ENCODE measurements around the gene CCDC17.

CCDC17 gene

DNA sequence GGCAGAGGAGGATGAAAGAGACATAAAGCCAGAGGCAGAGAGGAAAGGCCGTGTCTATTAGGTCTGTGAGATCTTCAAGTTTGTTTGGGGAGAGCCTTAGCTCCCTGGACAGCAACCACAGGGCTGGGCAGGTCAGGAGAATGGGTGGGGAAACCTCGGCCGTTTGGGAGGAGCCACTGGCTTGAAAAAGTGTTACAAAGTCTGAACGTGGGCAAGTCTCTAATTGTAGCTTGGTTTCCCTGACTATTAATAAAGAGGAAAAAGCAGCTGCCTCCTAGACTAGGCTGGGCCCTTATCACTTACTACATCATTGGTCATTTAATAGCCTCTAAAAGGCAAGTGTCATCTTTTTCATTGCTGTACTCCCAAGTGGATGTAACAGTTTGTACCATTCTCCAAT lies at the start of gene CCDC17:
Gene CCDC17 (minus strand): TSS at position 83 of the 400 bp plus-strand sequence. CDS start 145 bp downstream, outside the sequence.
- Mint-ChIP-seq H3K9me3 (no peaks in the 10 kb centered on the region), H3K27ac (peak within 1 kb of the TSS; percentile 81), H3K4me1 (peaks cover 10% of the 10 kb centered on the region), H3K36me3 (peaks cover 7% of the 10 kb centered on the region), H3K27me3 (no peaks in the 10 kb centered on the region), H3K4me3 (no peak within 1 kb of the TSS)

DNA sequence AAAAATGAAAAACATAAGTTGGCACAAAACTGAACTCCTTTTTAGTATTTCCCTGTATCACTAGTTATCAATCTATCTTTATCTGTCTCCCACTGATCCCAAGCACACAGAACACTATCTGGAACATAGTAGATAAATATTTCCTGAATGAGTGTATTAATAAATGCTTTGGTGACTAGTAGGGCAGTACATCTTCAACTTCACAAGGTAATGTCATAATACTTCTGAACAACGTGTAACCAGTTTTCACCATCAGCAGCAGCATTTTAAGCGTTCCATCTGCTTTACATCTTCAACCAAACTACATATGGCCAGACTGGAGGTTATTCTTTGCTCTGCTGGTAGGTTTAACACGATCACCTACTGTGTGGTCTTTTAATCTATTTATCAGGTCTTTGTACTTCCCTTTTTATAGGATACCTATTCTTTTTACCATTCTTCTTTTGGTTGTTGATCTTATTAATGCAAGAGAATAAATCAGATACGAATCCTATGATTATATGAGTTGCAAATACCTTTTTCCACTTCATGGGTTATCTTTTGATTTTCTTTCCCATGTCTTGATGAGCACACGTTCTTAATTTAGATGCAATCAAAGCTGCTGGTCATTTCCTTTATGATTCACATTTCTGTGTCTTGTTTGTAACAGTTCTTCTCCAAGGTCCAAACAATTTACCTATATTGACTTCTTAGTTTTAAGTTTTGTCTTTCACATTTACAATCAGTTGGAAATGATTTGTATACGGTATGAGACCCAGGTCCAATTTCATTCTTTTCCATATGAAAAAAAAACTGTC lies 46.2 kb upstream of the CCDC17 start:
- Mint-ChIP-seq H3K36me3 (peaks cover 4% of the 10 kb centered on the region), H3K9me3 (no peaks in the 10 kb centered on the region), H3K27me3 (no peaks in the 10 kb centered on the region), H3K4me1 (peaks cover 78% of the 10 kb centered on the region), H3K27ac (no peak overlapping the region), H3K4me3 (no peak overlapping the region)

DNA sequence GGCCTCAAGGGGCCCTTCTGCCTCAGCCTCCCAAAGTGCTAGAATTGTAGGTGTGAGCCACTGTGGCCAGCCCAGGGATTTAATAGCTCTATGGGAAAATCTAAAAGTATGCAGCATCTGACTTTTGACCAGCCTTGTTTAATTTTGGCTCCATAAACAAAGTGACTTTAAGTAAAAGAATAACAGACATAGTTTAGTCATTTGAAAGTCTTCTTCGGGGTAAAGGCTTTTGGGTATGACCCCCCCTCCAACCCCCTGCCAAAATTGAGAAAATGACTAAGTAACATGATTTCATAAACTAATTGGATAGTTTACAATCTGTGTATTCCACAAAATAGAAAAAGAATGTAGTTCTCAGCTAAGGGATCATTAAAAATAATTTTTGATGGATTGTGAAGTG lies 45.5 kb upstream of the CCDC17 start:
- Mint-ChIP-seq H3K9me3 (no peaks in the 10 kb centered on the region), H3K4me3 (no peak overlapping the region), H3K27ac (no peak overlapping the region), H3K4me1 (peaks cover 74% of the 10 kb centered on the region), H3K36me3 (peaks cover 2% of the 10 kb centered on the region), H3K27me3 (no peaks in the 10 kb centered on the region)

DNA sequence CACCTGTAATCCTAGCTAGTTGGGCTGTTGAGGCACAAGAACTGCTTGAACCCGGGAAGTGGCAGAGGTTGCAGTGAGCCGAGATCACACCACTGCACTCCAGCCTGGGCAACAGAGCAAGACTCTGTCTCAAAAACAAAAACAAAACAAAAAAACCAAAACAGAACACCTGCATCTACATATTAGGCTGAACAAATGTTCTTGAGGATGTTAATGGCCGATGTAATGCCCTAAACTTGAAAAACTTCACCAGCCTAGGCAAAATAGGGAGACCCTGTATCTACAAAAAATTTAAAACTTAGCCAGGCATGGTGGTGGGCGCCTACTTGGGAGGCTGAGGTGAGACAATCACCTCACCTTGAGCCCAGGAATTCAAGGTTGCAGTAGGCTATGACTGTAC lies 44.7 kb upstream of the CCDC17 start:
- H3K27ac Mint-ChIP-seq: no peak overlapping the region
- H3K9me3 Mint-ChIP-seq: no peaks in the 10 kb centered on the region
- H3K4me1 Mint-ChIP-seq: peaks cover 67% of the 10 kb centered on the region
- H3K4me3 Mint-ChIP-seq: no peak overlapping the region
- H3K27me3 Mint-ChIP-seq: no peaks in the 10 kb centered on the region
- peaks cover 2% of the 10 kb centered on the region for H3K36me3 Mint-ChIP-seq

DNA sequence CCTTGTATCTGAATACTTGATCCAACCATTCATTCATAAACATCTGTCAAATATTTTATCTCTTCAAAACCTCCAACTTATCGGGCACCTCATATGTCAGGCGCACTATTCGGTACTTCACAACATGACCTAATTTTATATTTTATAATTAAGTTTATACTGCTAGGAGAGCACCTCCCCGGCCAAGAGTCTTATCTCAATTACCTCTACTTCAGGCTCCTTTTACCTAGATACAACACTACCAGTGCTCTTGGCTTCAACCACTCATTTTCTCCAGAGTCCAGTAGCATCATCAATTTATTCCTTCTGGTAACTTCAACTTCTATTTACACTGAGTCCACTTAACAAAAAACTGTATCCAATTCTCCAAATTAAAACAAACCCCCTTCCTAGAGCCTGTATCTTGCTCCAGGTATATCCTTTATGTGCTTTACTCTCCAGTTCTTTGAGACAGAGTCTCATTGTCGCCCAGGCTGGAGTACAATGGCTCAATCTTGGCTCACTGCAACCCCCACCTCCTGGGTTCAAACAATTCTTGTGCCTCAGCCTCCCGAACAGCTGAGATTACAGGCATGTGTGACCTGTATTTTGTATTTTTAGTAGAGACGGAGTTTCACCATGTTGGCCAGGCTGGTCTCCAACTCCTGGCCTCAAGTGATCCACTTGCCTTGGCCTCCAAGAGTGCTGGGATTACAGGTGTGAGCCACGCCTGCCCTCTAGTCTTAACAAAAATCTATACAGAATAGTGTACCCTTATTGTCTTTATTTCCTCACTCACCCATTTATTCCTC lies 43.7 kb upstream of the CCDC17 start:
- H3K27ac Mint-ChIP-seq: no peak overlapping the region
- peaks cover 65% of the 10 kb centered on the region for H3K4me1 Mint-ChIP-seq
- H3K36me3 Mint-ChIP-seq: peaks cover 2% of the 10 kb centered on the region
- H3K9me3 Mint-ChIP-seq: no peaks in the 10 kb centered on the region
- no peaks in the 10 kb centered on the region for H3K27me3 Mint-ChIP-seq
- no peak overlapping the region for H3K4me3 Mint-ChIP-seq

DNA sequence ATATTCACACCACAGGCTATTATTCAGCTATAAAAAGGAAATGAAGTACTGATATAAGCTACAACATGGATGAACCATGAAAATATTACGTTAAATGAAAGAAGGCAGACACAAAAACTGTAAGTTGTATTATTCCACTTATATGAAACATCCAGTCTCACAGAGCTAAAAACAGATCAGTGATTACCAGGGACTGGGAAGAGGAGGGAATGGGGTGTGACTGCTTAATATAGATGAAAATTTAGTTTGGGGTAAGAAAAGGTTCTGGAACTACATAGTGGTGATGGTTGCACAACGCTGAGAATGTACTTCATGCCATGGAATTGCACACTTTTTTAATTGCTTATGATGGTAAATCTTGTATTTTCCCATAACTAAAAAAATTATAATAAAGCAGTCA lies 43.0 kb upstream of the CCDC17 start:
- Mint-ChIP-seq H3K9me3 (no peaks in the 10 kb centered on the region), H3K27ac (no peak overlapping the region), H3K4me3 (no peak overlapping the region), H3K4me1 (peaks cover 65% of the 10 kb centered on the region), H3K36me3 (peaks cover 2% of the 10 kb centered on the region), H3K27me3 (no peaks in the 10 kb centered on the region)

DNA sequence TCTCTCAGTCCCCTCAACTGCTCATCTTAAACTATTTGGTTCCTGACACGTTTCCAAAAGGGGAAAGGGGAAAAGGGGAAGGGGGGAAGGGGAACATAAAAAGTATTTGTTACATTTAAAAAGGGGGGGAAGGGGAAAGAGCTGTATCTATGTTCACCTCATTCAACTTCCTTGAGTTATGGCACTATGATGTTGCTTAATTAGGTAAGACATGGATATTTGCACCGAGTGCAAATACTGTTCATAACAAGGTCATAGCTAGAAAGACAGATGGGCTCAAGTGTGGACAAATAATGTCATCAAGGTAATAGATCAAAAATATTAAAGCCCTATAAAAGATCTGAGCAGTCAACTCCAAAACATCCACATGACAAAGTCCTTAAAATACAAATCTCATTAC lies 36.5 kb upstream of the CCDC17 start:
- H3K4me1 Mint-ChIP-seq: peaks cover 20% of the 10 kb centered on the region
- no peak overlapping the region for H3K4me3 Mint-ChIP-seq
- no peak overlapping the region for H3K27ac Mint-ChIP-seq
- peaks cover 13% of the 10 kb centered on the region for H3K36me3 Mint-ChIP-seq
- H3K27me3 Mint-ChIP-seq: no peaks in the 10 kb centered on the region
- H3K9me3 Mint-ChIP-seq: no peaks in the 10 kb centered on the region

DNA sequence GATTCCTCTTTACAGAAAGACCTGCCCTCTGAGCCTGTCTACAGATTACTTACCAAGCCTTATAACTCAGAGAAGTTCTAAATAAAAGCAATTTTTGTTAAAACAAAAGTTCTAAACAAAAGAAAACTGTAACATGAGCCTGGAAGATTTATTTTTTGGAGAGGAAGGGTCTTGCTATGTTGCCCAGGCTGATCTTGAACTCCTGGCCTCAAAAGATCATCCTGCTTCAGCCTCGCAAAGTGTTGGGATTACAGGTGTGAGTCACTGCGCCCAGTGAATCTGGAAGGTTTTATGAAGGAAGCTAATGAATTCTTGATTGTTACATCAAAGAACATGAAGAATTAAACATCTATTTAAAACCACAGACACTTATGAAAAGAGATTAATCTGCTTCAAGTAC lies 35.4 kb upstream of the CCDC17 start:
- H3K4me3 Mint-ChIP-seq: no peak overlapping the region

DNA sequence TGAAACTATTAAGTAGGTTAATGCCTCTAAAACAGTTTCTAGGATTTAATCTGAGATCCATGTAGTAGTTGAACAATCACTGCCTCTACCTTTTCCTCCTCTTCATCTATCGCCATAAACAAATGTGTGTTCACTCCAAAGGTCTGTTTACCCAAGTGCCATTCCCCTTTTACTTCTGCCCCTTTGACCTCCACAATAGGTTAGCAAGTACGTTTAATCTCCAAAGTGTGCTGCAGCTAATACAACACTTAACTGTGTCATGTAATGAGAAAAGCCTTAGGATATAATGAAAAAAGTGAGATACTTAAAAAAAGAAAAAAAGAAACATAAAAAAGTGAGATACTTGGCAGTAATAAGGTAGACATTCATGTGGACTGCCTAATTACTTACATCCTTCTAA lies 34.3 kb upstream of the CCDC17 start:
- H3K9me3 Mint-ChIP-seq: no peaks in the 10 kb centered on the region
- H3K36me3 Mint-ChIP-seq: peaks cover 15% of the 10 kb centered on the region
- peaks cover 12% of the 10 kb centered on the region for H3K4me1 Mint-ChIP-seq
- no peak overlapping the region for H3K4me3 Mint-ChIP-seq
- no peaks in the 10 kb centered on the region for H3K27me3 Mint-ChIP-seq
- H3K27ac Mint-ChIP-seq: no peak overlapping the region

More for the DNA sequence above, 35.4 kb upstream of the CCDC17 start:
- peaks cover 16% of the 10 kb centered on the region for H3K4me1 Mint-ChIP-seq
- H3K36me3 Mint-ChIP-seq: peaks cover 15% of the 10 kb centered on the region
- no peak overlapping the region for H3K27ac Mint-ChIP-seq
- H3K9me3 Mint-ChIP-seq: no peaks in the 10 kb centered on the region
- no peaks in the 10 kb centered on the region for H3K27me3 Mint-ChIP-seq

DNA sequence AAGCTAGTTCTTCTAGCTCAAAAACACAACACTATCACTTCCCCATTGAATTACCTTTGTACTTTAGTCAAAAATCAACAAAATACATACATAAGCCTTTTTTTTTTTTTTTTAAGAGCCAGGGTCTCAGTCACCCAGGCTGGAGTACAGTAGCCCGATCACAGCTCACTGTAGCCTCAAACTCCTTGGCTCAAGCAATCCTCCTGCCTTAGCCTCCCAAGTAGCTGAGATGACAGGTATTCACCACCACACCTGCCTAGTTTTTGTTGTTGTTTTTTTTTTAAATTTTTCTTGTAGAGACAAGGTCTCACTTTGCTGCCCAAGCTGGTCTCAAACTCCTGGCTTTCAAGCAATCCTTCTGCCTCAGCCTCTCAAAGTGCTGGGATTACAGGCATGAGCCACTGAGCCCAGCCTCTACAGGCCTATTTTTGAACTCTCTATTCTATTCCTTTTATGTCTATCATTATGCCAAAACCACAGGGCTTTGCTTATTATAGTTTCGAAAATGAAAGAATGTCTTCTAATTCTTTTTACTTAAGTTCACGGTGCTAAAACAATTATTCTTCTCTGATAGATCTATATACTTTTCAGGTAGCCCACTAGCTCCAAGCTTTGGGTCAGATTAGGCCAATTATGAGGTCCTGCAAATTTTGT lies 32.8 kb upstream of the CCDC17 start:
- H3K36me3 Mint-ChIP-seq: peaks cover 15% of the 10 kb centered on the region
- no peaks in the 10 kb centered on the region for H3K9me3 Mint-ChIP-seq
- H3K4me1 Mint-ChIP-seq: peaks cover 4% of the 10 kb centered on the region
- H3K27me3 Mint-ChIP-seq: no peaks in the 10 kb centered on the region
- H3K27ac Mint-ChIP-seq: peak overlapping the region; percentile 23
- no peak overlapping the region for H3K4me3 Mint-ChIP-seq

DNA sequence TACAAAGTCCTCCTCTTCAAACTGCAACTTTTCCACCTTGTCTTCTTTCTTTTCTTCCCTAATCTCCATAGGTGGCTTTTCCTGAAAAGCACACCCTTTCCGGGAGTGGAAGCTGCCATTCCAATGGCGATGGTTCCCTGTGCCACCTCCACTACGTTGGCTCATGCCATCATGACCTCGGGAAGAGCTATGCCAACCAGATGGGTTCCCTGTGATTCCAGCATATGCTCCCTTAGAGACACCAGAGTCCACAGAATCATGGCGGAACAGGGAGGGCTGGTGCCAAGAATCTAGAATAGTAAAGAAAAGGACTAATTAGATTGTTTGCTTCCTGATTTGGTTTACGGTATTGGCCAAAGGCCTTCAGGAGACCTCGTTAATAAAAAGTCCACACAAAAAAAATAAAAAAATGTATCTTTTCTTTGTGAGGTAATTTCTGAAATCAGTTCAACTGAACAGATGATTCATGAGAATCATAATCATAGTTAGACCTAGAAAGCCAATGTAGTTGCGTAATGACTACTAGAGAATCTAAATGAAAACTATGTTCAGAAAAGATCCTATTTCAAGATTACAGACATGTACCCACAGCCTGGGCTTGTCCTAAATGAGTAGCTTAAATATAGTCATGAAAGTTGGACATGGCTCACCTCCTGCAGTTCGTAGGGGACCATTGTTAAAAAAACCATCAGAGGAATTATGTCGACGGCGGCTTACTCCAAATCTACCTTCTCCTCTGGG lies 30.9 kb upstream of the CCDC17 start:
- H3K9me3 Mint-ChIP-seq: no peaks in the 10 kb centered on the region
- H3K4me3 Mint-ChIP-seq: no peak overlapping the region
- peaks cover 14% of the 10 kb centered on the region for H3K36me3 Mint-ChIP-seq
- H3K27ac Mint-ChIP-seq: no peak overlapping the region
- peaks cover 7% of the 10 kb centered on the region for H3K4me1 Mint-ChIP-seq
- H3K27me3 Mint-ChIP-seq: no peaks in the 10 kb centered on the region

DNA sequence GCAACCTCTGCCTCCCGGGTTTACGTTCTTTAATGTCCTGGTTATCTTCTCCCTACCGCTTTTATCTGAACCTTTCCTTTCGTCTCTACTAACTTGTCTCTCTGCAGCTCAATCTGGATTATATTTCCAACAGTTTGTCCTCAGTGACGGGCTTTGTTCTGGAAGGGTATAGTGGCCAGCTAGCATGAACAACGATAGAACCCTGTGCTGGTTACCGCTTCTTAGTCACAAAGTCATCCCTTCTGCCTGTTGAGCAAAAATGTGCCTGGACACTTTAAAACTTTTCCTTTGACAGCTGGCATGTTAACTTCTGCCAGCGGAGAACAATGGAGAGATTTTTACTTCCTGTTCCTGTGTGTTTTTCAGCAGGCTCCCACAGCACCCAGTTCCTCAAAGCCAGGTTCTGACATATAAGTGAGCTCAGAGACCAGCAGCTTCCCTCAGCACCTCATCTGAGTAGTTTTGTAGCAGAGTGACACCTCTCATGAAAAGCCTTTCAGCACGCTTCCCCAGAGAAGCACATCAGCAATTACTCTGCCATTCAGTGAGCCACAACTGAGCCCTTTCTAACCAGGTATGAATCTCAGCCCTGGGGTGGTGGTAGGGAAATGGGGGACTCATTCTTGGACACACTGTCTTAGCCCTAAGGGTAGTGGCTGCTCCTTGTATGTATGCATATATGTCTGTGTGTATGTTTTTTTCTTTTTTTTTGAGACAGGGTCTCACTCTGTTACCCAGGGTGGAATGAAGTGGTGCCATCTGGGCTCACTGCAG lies 23.6 kb upstream of the CCDC17 start:
- Mint-ChIP-seq H3K9me3 (no peaks in the 10 kb centered on the region), H3K36me3 (peaks cover 3% of the 10 kb centered on the region), H3K4me3 (no peak overlapping the region), H3K27me3 (no peaks in the 10 kb centered on the region), H3K4me1 (peaks cover 22% of the 10 kb centered on the region), H3K27ac (peak overlapping the region; percentile 72)

DNA sequence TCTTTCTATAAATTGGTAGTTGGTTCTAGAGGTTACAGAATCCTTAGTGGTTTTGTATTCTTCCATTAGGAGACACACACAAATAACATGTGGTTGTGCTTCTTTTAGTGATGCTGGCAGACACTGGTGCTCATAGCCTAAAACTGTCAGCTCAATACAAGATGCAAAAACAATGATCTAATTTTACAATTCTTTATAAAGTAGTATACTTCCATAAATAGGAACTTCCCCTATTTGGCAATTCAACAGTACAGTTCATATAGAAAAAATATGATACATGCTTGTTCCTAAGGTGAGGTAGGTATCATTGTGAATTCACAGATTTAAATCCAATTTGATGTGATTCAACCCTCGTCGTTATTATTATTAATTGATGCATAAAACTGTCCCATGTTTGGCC lies 20.8 kb upstream of the CCDC17 start:
- Mint-ChIP-seq H3K4me3 (no peak overlapping the region), H3K4me1 (peaks cover 14% of the 10 kb centered on the region), H3K27me3 (no peaks in the 10 kb centered on the region), H3K9me3 (no peaks in the 10 kb centered on the region), H3K27ac (peak overlapping the region; percentile 55), H3K36me3 (peaks cover 6% of the 10 kb centered on the region)

DNA sequence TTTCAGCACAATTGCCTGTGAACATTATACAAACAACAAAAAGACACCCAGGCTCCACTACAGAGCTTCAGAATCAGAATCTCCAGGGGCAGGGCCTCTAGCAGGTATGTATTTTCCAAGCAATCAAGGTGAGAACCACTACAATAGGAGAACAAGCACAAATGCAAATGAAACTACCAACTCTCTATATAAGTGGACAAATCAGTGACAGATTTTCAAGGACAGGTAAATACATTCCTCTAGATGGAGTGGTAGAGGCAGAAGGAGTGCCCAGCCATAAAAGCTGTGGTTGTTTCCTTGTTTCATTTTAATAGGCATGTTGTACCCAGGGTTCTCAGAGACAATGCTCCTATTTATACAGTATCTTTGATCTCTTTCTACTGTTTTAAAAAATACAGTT lies 20.1 kb upstream of the CCDC17 start:
- H3K27ac Mint-ChIP-seq: no peak overlapping the region
- H3K4me1 Mint-ChIP-seq: peaks cover 14% of the 10 kb centered on the region
- no peaks in the 10 kb centered on the region for H3K27me3 Mint-ChIP-seq
- H3K9me3 Mint-ChIP-seq: no peaks in the 10 kb centered on the region
- H3K4me3 Mint-ChIP-seq: no peak overlapping the region
- H3K36me3 Mint-ChIP-seq: peaks cover 6% of the 10 kb centered on the region

DNA sequence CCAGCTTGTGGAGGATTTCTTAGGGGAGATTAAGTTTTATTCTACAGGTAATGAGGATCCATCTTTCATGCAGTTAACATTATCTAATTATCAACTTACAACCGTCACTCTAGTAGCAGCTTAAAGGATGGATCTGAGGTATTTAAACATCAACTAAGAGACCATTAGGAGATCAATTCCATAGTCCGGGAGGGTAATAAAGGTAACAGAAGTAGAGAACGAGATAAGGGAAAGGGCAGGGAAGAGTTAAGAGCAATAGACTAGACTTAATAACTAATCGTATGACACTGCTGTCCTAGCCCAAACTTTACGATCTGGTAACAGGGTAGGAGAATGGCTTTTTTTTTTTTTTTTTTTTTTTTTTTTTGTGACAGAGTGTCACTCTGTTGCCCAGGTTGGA lies 19.5 kb upstream of the CCDC17 start:
- Mint-ChIP-seq H3K27me3 (no peaks in the 10 kb centered on the region), H3K9me3 (no peaks in the 10 kb centered on the region), H3K27ac (no peak overlapping the region), H3K4me3 (no peak overlapping the region), H3K36me3 (peaks cover 6% of the 10 kb centered on the region), H3K4me1 (peaks cover 14% of the 10 kb centered on the region)

All from activated naive CD4-positive, alpha-beta T cell treated with anti-CD3 and anti-CD28 coated beads, Interleukin-2, amount 50 U/mL, for 24 hours (primary cell).